ENCODE measurements around the gene LGR4.

DNA sequence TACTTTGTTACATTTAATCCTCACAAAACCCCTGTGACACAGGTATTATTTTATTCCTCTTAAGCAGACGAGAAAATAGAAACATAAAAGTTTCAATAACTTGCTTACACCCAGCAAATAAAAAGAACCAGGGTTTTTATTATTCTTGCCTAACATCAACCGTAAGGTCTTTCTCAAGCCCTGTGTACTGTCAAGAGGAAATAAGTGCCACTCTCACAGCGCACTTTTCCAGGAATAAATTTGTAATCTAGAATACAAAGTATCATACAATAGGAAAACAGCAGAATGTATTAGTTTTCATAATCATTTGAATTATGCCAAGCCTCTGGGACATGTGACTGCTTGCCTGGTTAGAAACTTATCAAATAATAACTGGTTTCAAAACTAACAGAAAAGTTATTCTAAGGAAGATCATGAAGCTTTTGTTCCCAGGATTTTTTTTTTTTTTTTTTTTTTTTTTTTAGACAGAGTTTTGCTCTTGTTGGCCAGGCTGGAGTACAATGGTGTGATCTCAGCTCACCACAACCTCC, 117.0 kb downstream of the LGR4 start:
- TF ChIP-seq, protein P1, sequence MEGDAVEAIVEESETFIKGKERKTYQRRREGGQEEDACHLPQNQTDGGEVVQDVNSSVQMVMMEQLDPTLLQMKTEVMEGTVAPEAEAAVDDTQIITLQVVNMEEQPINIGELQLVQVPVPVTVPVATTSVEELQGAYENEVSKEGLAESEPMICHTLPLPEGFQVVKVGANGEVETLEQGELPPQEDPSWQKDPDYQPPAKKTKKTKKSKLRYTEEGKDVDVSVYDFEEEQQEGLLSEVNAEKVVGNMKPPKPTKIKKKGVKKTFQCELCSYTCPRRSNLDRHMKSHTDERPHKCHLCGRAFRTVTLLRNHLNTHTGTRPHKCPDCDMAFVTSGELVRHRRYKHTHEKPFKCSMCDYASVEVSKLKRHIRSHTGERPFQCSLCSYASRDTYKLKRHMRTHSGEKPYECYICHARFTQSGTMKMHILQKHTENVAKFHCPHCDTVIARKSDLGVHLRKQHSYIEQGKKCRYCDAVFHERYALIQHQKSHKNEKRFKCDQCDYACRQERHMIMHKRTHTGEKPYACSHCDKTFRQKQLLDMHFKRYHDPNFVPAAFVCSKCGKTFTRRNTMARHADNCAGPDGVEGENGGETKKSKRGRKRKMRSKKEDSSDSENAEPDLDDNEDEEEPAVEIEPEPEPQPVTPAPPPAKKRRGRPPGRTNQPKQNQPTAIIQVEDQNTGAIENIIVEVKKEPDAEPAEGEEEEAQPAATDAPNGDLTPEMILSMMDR (IDR thresholded peaks at IDR 0.05), result no peak
- TF ChIP-seq POLR2A (IDR thresholded peaks at IDR 0.05), result no peak

Data from uterus (tissue), 2 donors.